Lower lobe of right lung (tissue), 2 donors: ENCODE measurements around the gene THY1. TPM values are rescaled to one million over a fixed set of nuclear protein-coding genes. Genes with fewer than 3 reads are reported as not detected.
"Not testable (repeated sequence)": the region's sequence is repeated elsewhere in the genome, so short reads cannot be mapped to it uniquely, and the experiment has no call there.

Experiments used
- ATAC-seq, 2 donors: fragments of 200-7000 bp; cut with Tn5 transposase; one replicate each; pipeline ENCODE4 v1.9.1; 2020 to 2022; ENCODE audit warnings: mild to moderate bottlenecking in 2 of 2, moderate library complexity in 2 of 2
- DNase-seq: peaks from one replicate; pipeline ENCODE4 v3.0.0-alpha.2; 2020
- H3K27ac ChIP-seq: fragments of 200-600 bp; one replicate; pipeline ENCODE4 v1.8.0; 2022
- H3K27me3 ChIP-seq: fragments of 200-600 bp; one replicate; pipeline ENCODE4 v1.8.0; 2022; ENCODE audit warnings: low read depth
- H3K36me3 ChIP-seq: fragments of 200-600 bp; one replicate; pipeline ENCODE4 v1.8.0; 2022; ENCODE audit warnings: mild to moderate bottlenecking
- H3K4me1 ChIP-seq: fragments of 200-600 bp; one replicate; pipeline ENCODE4 v1.8.0; 2022
- H3K4me3 ChIP-seq: fragments of 200-600 bp; one replicate; pipeline ENCODE4 v1.8.0; 2022; ENCODE audit warnings: mild to moderate bottlenecking
- H3K9me3 ChIP-seq: fragments of 200-600 bp; one replicate; pipeline ENCODE4 v1.8.0; 2022
- intact Hi-C: fragments of 100-400 bp; cut with DNase I; formaldehyde crosslinking; loops from one replicate; pipeline ENCODE4 v1.11.0; 2022
- total RNA-seq: library from RNA; stranded (reverse); fragmentation: NEBNext Ultra II Directional; extraction: Animal tissue kit (Norgen Biotek cat#: 25700); gene quantifications from one replicate; pipeline ENCODE4 v1.2.1, GENCODE V29; 2021
- TF ChIP-seq, protein P1 (sequence below): fragments of 200-600 bp; IDR thresholded peaks from one replicate; pipeline ENCODE4 v1.8.0; 2022; ENCODE audit warnings: antibody characterized with exemption, mild to moderate bottlenecking
- donor health status: DM: no; HTN: yes; CAD: no; lungs with severe emphysema.

THY1 gene
- total RNA-seq, 1 donor from 2014 or later = 7.5 TPM

DNA sequence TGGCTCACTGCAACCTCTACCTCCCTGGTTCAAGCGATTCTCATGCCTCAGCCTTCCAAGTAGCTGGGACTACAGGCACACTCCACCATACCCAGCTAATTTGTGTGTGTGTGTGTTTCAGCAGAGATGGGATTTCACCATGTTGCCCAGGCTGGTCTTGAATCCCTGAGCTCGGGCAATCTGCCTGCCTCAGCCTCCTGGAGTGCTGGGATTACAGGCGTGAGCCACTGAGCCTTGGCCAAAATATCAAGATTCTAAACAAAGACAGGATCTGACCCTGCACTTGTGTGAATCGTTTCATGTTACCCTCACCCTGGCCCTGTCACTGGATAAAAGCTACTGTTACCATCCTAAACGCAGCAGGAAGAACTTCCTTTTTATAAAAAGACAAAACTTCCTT lies 15.6 kb upstream of the THY1 start:
- H3K4me3 ChIP-seq = no peak overlapping the region
- no peaks in the 10 kb centered on the region for H3K27me3 ChIP-seq
- intact Hi-C loops = no loop called here
- ATAC-seq (no peak), DNase-seq (no peak)
- no peaks in the 10 kb centered on the region for H3K36me3 ChIP-seq
- no peaks in the 10 kb centered on the region for H3K9me3 ChIP-seq
- H3K27ac ChIP-seq = no peak overlapping the region
- TF ChIP-seq, protein P1, sequence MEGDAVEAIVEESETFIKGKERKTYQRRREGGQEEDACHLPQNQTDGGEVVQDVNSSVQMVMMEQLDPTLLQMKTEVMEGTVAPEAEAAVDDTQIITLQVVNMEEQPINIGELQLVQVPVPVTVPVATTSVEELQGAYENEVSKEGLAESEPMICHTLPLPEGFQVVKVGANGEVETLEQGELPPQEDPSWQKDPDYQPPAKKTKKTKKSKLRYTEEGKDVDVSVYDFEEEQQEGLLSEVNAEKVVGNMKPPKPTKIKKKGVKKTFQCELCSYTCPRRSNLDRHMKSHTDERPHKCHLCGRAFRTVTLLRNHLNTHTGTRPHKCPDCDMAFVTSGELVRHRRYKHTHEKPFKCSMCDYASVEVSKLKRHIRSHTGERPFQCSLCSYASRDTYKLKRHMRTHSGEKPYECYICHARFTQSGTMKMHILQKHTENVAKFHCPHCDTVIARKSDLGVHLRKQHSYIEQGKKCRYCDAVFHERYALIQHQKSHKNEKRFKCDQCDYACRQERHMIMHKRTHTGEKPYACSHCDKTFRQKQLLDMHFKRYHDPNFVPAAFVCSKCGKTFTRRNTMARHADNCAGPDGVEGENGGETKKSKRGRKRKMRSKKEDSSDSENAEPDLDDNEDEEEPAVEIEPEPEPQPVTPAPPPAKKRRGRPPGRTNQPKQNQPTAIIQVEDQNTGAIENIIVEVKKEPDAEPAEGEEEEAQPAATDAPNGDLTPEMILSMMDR = no peak
- H3K4me1 ChIP-seq = no peaks in the 10 kb centered on the region

DNA sequence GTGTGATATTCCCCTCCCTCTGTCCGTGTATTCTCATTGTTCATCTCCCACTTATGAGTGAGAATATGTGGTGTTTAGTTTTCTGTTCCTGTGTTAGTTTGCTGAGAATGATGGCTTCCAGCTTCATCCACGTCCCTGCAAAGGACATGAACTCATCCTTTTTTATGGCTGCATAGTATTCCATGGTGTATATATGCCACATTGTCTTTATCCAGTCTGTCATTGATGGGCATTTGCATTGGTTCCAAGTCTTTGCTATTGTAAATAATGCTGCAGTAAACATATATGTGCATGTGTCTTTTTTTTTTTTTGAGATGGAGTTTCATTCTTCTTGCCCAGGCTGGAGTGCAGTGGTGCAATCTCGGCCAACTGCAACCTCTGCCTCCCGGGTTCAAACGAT lies 14.5 kb upstream of the THY1 start:
- H3K4me1 ChIP-seq, H3K36me3 ChIP-seq, H3K9me3 ChIP-seq, intact Hi-C loops, ATAC-seq, H3K27ac ChIP-seq, DNase-seq, H3K27me3 ChIP-seq, H3K4me3 ChIP-seq: not testable (repeated sequence)

DNA sequence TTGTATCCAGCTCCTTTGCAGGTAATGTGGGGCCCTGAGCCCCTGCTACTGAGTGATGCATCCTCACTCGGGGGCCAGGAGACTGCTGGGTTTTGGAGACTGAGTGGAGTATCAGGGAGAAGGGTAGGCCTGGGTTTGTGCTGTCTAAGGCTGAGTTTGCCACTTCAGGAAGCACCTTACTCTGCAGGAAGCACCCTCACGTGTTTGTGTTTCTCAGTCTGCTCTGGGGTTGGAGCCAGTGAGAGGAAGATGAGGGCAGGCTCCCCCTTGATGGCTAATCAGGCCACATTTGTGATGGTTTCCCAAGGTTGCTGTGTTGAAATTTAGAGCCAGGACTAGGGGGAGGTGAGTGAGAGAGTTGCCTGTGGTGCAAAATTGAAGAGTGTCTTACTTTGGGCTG lies 13.7 kb upstream of the THY1 start:
- intact Hi-C loops = no loop called here

DNA sequence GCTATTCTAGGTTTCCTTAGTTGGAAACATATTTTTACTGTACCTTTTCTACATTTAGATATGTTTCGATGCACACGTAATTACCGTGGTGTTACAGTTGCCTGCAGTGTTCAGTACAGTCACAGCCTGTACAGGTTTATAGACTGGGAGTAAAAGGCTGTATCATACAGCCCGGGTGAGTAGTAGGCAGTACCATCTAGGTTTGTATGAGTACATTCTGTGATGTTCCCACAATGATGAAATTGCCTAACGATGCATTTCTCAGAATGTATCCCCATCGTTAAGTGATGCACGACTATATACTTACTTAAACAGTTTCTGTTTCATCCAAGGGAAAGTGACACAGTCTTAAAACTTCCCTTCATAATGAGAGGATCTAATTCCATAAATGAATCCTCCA lies 13.1 kb upstream of the THY1 start:
- DNase-seq (no peak), ATAC-seq (no peak)
- Histone ChIP-seq H3K27me3 (no peaks in the 10 kb centered on the region), H3K4me3 (no peak overlapping the region), H3K36me3 (no peaks in the 10 kb centered on the region), H3K27ac (no peak overlapping the region), H3K9me3 (no peaks in the 10 kb centered on the region), H3K4me1 (no peaks in the 10 kb centered on the region)
- intact Hi-C loops = no loop called here
- TF ChIP-seq, protein P1 = no peak

More for the DNA sequence above, 13.7 kb upstream of the THY1 start:
- Histone ChIP-seq H3K27me3 (no peaks in the 10 kb centered on the region), H3K4me3 (no peak overlapping the region), H3K27ac (no peak overlapping the region), H3K36me3 (no peaks in the 10 kb centered on the region), H3K4me1 (no peaks in the 10 kb centered on the region), H3K9me3 (no peaks in the 10 kb centered on the region)
- ATAC-seq (no peak), DNase-seq (no peak)
- TF ChIP-seq, protein P1 = no peak

DNA sequence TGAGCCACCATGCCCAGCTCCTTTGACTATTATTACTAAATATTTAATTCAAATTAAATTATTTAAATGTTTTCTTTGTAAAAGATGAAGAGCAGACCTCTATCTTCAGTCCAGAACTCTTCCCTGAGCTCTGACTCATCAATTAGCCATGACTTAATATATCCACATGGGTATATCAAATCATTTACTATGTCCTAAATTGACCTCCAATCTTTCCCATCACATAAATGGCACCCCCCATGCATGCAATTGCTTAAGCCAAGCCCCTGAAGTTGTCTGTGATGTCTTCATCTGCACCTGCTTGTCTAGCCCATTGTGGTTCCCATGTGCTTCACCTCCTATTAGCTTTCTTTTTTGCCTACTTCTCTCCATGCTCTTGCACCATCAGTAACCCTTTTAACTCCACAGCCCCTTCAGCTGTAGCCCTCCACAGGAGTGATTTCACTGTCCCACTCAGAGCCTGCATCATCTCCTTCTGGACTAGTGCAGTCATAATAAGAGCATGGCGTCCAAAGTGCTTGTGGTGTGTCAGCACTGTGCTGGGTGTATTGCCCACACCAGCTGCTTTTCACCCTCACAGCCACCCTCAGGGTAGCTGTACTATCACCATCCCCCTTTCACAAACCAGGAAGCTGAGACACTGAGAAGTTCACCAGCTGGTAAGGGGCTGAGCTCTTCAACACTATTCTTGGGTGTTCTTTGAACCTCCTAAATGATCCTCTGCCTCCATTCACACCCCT lies 11.8 kb upstream of the THY1 start:
- Histone ChIP-seq H3K27ac (no peak overlapping the region), H3K27me3 (no peaks in the 10 kb centered on the region), H3K4me1 (no peaks in the 10 kb centered on the region), H3K9me3 (no peaks in the 10 kb centered on the region), H3K4me3 (no peak overlapping the region), H3K36me3 (no peaks in the 10 kb centered on the region)
- DNase-seq = no peak
- intact Hi-C loops = no loop called here
- TF ChIP-seq, protein P1 = no peak
- no peak for ATAC-seq

DNA sequence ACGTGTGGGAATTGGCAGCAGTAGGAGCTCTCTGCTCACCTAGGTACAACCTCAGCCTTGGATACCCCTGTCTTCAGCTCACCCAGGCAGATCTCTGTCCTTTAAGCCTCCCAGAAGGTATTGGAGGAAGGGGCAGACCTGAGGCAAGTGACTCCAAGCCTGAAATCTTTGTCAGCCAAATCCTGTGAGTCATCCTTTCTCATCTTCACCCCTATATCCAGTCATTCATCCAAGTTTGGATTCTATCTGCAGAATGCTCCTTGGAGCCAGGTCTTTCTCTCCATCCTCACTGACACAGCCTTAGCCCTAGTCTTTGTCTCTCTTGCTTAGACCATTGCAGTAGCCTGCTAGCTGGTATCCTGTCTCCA lies 10.4 kb upstream of the THY1 start:
- ATAC-seq = no peak
- Histone ChIP-seq H3K27me3 (no peaks in the 10 kb centered on the region), H3K36me3 (no peaks in the 10 kb centered on the region), H3K4me1 (no peaks in the 10 kb centered on the region), H3K9me3 (no peaks in the 10 kb centered on the region), H3K4me3 (no peak overlapping the region), H3K27ac (no peak overlapping the region)
- intact Hi-C loops = no loop called here
- DNase-seq = no peak
- TF ChIP-seq, protein P1 = no peak
